C4-2B (cell line): ENCODE results near the gene PDGFB.

Experiments used
- ZFX ChIP-seq: fragments of 450-650 bp; IDR thresholded peaks from 2 replicates; pipeline ENCODE4 v1.6.1; 2017
- TF ChIP-seq, protein P1 (sequence below): fragments of 450-650 bp; conservative IDR thresholded peaks from 2 replicates; pipeline ENCODE4 v1.5.1; 2017; ENCODE audit warnings: mild to moderate bottlenecking

DNA sequence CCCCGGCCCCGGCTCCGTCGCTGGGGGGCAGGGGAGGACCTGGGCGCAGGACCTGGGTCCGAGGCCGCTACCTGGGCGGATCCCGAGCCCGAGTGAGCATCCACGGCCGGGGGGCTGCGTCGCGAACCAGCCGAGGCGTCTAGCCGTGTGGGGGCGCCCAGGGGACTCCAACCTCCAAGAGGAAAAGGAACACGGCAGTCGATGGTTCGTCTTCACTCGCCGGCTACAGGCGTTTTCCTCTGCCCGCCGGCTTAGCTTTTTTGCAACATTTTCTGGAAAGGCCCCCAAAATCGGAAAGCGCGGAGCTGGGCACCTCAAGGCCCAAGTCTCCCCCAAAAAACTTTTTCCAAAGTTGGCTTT, 666 bp downstream of the PDGFB start:
- TF ChIP-seq, protein P1, sequence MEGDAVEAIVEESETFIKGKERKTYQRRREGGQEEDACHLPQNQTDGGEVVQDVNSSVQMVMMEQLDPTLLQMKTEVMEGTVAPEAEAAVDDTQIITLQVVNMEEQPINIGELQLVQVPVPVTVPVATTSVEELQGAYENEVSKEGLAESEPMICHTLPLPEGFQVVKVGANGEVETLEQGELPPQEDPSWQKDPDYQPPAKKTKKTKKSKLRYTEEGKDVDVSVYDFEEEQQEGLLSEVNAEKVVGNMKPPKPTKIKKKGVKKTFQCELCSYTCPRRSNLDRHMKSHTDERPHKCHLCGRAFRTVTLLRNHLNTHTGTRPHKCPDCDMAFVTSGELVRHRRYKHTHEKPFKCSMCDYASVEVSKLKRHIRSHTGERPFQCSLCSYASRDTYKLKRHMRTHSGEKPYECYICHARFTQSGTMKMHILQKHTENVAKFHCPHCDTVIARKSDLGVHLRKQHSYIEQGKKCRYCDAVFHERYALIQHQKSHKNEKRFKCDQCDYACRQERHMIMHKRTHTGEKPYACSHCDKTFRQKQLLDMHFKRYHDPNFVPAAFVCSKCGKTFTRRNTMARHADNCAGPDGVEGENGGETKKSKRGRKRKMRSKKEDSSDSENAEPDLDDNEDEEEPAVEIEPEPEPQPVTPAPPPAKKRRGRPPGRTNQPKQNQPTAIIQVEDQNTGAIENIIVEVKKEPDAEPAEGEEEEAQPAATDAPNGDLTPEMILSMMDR, result no peak
- no peak for TF ChIP-seq ZFX
